ENCODE measurements around the gene MSX2. TPM values are rescaled to one million over a fixed set of nuclear protein-coding genes. Genes with fewer than 3 reads are reported as not detected.

Gene MSX2
- total RNA-seq, 2 donors from 2014 or later, result not detected

DNA sequence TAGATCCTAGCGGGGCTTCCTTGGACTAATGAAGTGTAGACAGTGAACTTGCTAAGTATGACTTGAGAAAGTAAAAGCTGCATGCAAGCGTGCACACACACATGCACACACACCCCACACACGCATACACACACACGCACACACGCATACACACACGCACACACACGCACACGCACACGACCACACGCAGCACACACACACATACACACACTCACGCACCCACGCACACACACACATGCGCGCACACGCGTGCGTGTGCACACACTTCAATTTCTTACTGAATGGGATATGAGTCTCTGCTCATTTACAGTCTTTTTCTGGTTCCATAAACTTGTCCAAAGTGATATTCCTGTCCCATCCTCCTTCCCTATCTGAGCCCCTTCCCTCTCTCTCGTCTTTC, 41.2 kb downstream of the MSX2 start:
- no peaks in the 10 kb centered on the region for H3K36me3 Mint-ChIP-seq (ENCODE audit: low read depth)

DNA sequence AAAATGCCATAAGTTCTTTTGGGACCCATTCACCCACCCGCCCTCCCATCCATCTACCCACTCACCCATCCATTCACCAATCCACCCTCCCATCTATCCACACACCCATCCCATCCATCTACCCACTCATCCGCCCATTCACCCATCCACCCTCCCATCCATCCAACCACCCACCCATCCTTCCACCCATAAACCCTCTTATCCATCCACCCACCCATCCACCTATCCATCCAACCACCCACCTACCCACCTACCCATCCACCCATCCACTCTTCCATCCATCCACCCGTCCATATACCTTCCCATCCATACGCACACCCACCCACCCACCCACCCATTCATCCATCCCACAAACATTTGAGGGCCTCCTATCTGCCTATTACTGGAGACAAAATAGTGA, 43.3 kb downstream of the MSX2 start:
- no peak overlapping the region for H3K27ac Mint-ChIP-seq
- no peak overlapping the region for H3K4me3 Mint-ChIP-seq
- H3K9me3 Mint-ChIP-seq, result peaks cover 9% of the 10 kb centered on the region
- no peak for ATAC-seq (replicated peaks)
- no peaks in the 10 kb centered on the region for H3K36me3 Mint-ChIP-seq (ENCODE audit: low read depth)
- peaks cover 13% of the 10 kb centered on the region for H3K27me3 Mint-ChIP-seq
- no peaks in the 10 kb centered on the region for H3K4me1 Mint-ChIP-seq

More for the DNA sequence above, 41.2 kb downstream of the MSX2 start:
- peaks cover 4% of the 10 kb centered on the region for H3K27me3 Mint-ChIP-seq
- no peaks in the 10 kb centered on the region for H3K4me1 Mint-ChIP-seq
- no peak overlapping the region for H3K4me3 Mint-ChIP-seq
- ATAC-seq (replicated peaks), result no peak
- H3K27ac Mint-ChIP-seq, result no peak overlapping the region
- H3K9me3 Mint-ChIP-seq, result peaks cover 5% of the 10 kb centered on the region

DNA sequence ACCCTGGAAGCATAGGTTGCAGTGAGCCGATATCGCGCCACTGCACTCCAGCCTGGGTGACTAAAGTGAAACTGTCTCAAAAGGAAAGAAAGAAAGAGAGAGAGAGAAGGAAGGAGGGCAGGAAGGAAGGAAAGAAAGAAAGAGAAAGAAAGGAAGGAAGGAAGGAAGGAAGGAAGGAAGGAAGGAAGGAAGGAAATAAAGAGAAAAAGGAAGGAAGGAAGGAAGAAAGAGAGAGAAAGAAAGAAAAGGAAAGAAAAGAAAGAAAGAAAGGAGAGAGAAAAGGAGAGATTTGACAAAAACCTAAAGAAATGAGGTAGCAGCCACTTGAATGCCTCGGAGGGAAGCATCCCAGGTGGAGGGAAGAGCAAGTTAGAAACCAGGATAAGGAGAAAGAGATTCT, 44.6 kb downstream of the MSX2 start:
- H3K9me3 Mint-ChIP-seq, result peaks cover 9% of the 10 kb centered on the region
- H3K36me3 Mint-ChIP-seq (ENCODE audit: low read depth), result no peaks in the 10 kb centered on the region
- no peak overlapping the region for H3K4me3 Mint-ChIP-seq
- no peaks in the 10 kb centered on the region for H3K4me1 Mint-ChIP-seq
- H3K27me3 Mint-ChIP-seq, result peaks cover 16% of the 10 kb centered on the region
- no peak for ATAC-seq (replicated peaks)
- H3K27ac Mint-ChIP-seq, result no peak overlapping the region

- Mint-ChIP-seq H3K27me3 (peaks cover 15% of the 10 kb centered on the region), H3K4me1 (no peaks in the 10 kb centered on the region), H3K36me3 (ENCODE audit: low read depth) (no peaks in the 10 kb centered on the region), H3K27ac (no peak overlapping the region), H3K4me3 (no peak overlapping the region), H3K9me3 (peaks cover 4% of the 10 kb centered on the region)
- ATAC-seq (replicated peaks), result no peak
Measured at GRCh38 chr5:174773371-174773770, 49.0 kb downstream of the MSX2 start.

- Mint-ChIP-seq H3K4me3 (no peak overlapping the region), H3K36me3 (ENCODE audit: low read depth) (no peaks in the 10 kb centered on the region), H3K4me1 (no peaks in the 10 kb centered on the region), H3K27ac (no peak overlapping the region), H3K9me3 (peaks cover 4% of the 10 kb centered on the region), H3K27me3 (peaks cover 15% of the 10 kb centered on the region)
- ATAC-seq (replicated peaks), result no peak
Measured at GRCh38 chr5:174775081-174775480, 50.7 kb downstream of the MSX2 start.

- H3K27me3 Mint-ChIP-seq, result peaks cover 9% of the 10 kb centered on the region
- ATAC-seq (replicated peaks), result no peak
- H3K27ac Mint-ChIP-seq, result no peak overlapping the region
Measured at GRCh38 chr5:174777111-174777510, 52.7 kb downstream of the MSX2 start.

GRCh38 chr5:174777583-174777982, 53.2 kb downstream of the MSX2 start:
- no peaks in the 10 kb centered on the region for H3K9me3 Mint-ChIP-seq
- H3K36me3 Mint-ChIP-seq (ENCODE audit: low read depth), result no peaks in the 10 kb centered on the region
- no peak for ATAC-seq (replicated peaks)
- peaks cover 11% of the 10 kb centered on the region for H3K27me3 Mint-ChIP-seq
- H3K4me1 Mint-ChIP-seq, result no peaks in the 10 kb centered on the region
- H3K4me3 Mint-ChIP-seq, result no peak overlapping the region
- no peak overlapping the region for H3K27ac Mint-ChIP-seq

More at GRCh38 chr5:174777111-174777510, 52.7 kb downstream of the MSX2 start:
- H3K4me1 Mint-ChIP-seq, result no peaks in the 10 kb centered on the region
- no peak overlapping the region for H3K4me3 Mint-ChIP-seq
- H3K9me3 Mint-ChIP-seq, result peaks cover 1% of the 10 kb centered on the region
- no peaks in the 10 kb centered on the region for H3K36me3 Mint-ChIP-seq (ENCODE audit: low read depth)

Data from activated T-helper 17 cell treated with anti-CD3 and anti-CD28 coated beads, Interleukin-2, amount 50 U/mL, for 72 hours (primary cell).